ENCODE data around the gene TMEM119.

- TF ChIP-seq REST (IDR thresholded peaks at IDR 0.05; ENCODE audit: borderline replicate concordance in 1 of 2, low read depth in 1 of 2, low read length in 2 of 2), result no peak
- no peak for TF ChIP-seq ZIK1 (CRISPR knock-in tag; IDR thresholded peaks at IDR 0.05; ENCODE audit: borderline replicate concordance, low read depth)
- TF ChIP-seq DMAP1 (CRISPR knock-in tag; IDR thresholded peaks at IDR 0.05), result no peak
- TF ChIP-seq EP300 (IDR thresholded peaks at IDR 0.05; ENCODE audit: low read depth in 2 of 2, low read length in 2 of 2), result no peak
- no peak for TF ChIP-seq EP300 (CRISPR knock-in tag; IDR thresholded peaks at IDR 0.05; ENCODE audit: borderline replicate concordance)
- TF ChIP-seq ZBTB26 (CRISPR knock-in tag; IDR thresholded peaks at IDR 0.05; ENCODE audit: borderline replicate concordance), result no peak
- no peak for TF ChIP-seq RFX1 (IDR thresholded peaks at IDR 0.05)
- TF ChIP-seq SRF (IDR thresholded peaks at IDR 0.05; ENCODE audit: low read depth, low read length), result no peak
- TF ChIP-seq ZBTB1 (CRISPR knock-in tag; IDR thresholded peaks at IDR 0.05; ENCODE audit: borderline replicate concordance), result no peak
- TF ChIP-seq GTF3A (CRISPR knock-in tag; conservative IDR thresholded peaks at IDR 0.05), result no peak
- TF ChIP-seq U2AF2 (IDR thresholded peaks at IDR 0.05; ENCODE audit: low read depth, low read length), result no peak
Observed at GRCh38 chr12:108640802-108641445, 43.0 kb upstream of the TMEM119 start.
